Osteocyte (in vitro differentiated cells): Measurements from ENCODE around the gene TTLL4. TPM values are rescaled to one million over a fixed set of nuclear protein-coding genes. Genes with fewer than 3 reads are reported as not detected.

Experiments
- DNase-seq: peaks from one replicate; pipeline ENCODE4 v3.0.0; 2021; ENCODE audit warnings: mixed read lengths; ENCODE audit not compliant: unreplicated experiment; ENCODE audit errors: extremely low spot score
- H3K27ac Mint-ChIP-seq: one replicate; pipeline ENCODE4 v1.8.0; 2021; ENCODE audit warnings: mild to moderate bottlenecking, mixed read lengths; ENCODE audit not compliant: unreplicated experiment
- H3K27me3 Mint-ChIP-seq: one replicate; pipeline ENCODE4 v1.8.0; 2021; ENCODE audit warnings: mixed read lengths; ENCODE audit not compliant: unreplicated experiment
- H3K36me3 Mint-ChIP-seq: one replicate; pipeline ENCODE4 v1.8.0; 2021; ENCODE audit warnings: mixed read lengths; ENCODE audit not compliant: unreplicated experiment
- H3K4me1 Mint-ChIP-seq: one replicate; pipeline ENCODE4 v1.8.0; 2021; ENCODE audit warnings: mixed read lengths; ENCODE audit not compliant: unreplicated experiment
- H3K4me3 Mint-ChIP-seq: one replicate; pipeline ENCODE4 v1.8.0; 2021; ENCODE audit warnings: mild to moderate bottlenecking, moderate library complexity, mixed read lengths; ENCODE audit not compliant: unreplicated experiment
- H3K9me3 Mint-ChIP-seq: one replicate; pipeline ENCODE4 v1.8.0; 2021; ENCODE audit warnings: mixed read lengths; ENCODE audit not compliant: unreplicated experiment
- total RNA-seq: library from RNA; stranded (reverse); gene quantifications from 2 replicates; pipeline ENCODE4 v1.2.1, GENCODE V29; 2021
- TF ChIP-seq, protein P1 (sequence below): fragments of 200-600 bp; sonication (generic); IDR thresholded peaks from 2 replicates; pipeline ENCODE4 v1.5.0; 2021; ENCODE audit warnings: antibody characterized with exemption, mild to moderate bottlenecking, moderate library complexity

Gene TTLL4
- total RNA-seq, 1 donor from 2014 or later = 28.6 TPM

GRCh38 chr2:218754201-218754600, 43.6 kb downstream of the TTLL4 start:
- Mint-ChIP-seq H3K27ac (no peak overlapping the region), H3K4me1 (no peaks in the 10 kb centered on the region), H3K4me3 (no peak overlapping the region), H3K27me3 (no peaks in the 10 kb centered on the region), H3K36me3 (peaks cover 39% of the 10 kb centered on the region), H3K9me3 (no peaks in the 10 kb centered on the region)
- no peak for DNase-seq
- TF ChIP-seq, protein P1, sequence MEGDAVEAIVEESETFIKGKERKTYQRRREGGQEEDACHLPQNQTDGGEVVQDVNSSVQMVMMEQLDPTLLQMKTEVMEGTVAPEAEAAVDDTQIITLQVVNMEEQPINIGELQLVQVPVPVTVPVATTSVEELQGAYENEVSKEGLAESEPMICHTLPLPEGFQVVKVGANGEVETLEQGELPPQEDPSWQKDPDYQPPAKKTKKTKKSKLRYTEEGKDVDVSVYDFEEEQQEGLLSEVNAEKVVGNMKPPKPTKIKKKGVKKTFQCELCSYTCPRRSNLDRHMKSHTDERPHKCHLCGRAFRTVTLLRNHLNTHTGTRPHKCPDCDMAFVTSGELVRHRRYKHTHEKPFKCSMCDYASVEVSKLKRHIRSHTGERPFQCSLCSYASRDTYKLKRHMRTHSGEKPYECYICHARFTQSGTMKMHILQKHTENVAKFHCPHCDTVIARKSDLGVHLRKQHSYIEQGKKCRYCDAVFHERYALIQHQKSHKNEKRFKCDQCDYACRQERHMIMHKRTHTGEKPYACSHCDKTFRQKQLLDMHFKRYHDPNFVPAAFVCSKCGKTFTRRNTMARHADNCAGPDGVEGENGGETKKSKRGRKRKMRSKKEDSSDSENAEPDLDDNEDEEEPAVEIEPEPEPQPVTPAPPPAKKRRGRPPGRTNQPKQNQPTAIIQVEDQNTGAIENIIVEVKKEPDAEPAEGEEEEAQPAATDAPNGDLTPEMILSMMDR = no peak

GRCh38 chr2:218754781-218755180, 44.1 kb downstream of the TTLL4 start:
- Mint-ChIP-seq H3K27ac (no peak overlapping the region), H3K36me3 (peaks cover 37% of the 10 kb centered on the region), H3K27me3 (no peaks in the 10 kb centered on the region), H3K9me3 (no peaks in the 10 kb centered on the region), H3K4me1 (no peaks in the 10 kb centered on the region), H3K4me3 (no peak overlapping the region)
- no peak for DNase-seq
- TF ChIP-seq, protein P1 = no peak

- Mint-ChIP-seq H3K36me3 (peaks cover 37% of the 10 kb centered on the region), H3K4me1 (no peaks in the 10 kb centered on the region), H3K27me3 (no peaks in the 10 kb centered on the region), H3K27ac (no peak overlapping the region), H3K9me3 (no peaks in the 10 kb centered on the region), H3K4me3 (no peak overlapping the region)
- no peak for DNase-seq
- TF ChIP-seq, protein P1 = no peak
Observed at GRCh38 chr2:218755198-218755566, 44.5 kb downstream of the TTLL4 start.

GRCh38 chr2:218755567-218756404, 45.2 kb downstream of the TTLL4 start:
- DNase-seq = no peak
- H3K4me3 Mint-ChIP-seq = no peak overlapping the region

More at GRCh38 chr2:218755567-218756404, 45.2 kb downstream of the TTLL4 start:
- Mint-ChIP-seq H3K27me3 (no peaks in the 10 kb centered on the region), H3K27ac (no peak overlapping the region), H3K4me1 (no peaks in the 10 kb centered on the region), H3K9me3 (no peaks in the 10 kb centered on the region), H3K36me3 (peaks cover 33% of the 10 kb centered on the region)
- TF ChIP-seq, protein P1 = no peak
